Pulmonary artery endothelial cell (primary cell): ENCODE results near the gene CASP7. TPM values are rescaled to one million over a fixed set of nuclear protein-coding genes. Genes with fewer than 3 reads are reported as not detected.

Experiments used
- DNase-seq: peaks from one replicate; pipeline ENCODE4 v3.0.0-alpha.2; 2011; ENCODE audit warnings: low read depth, low spot score
- total RNA-seq: library from RNA; depleted of rRNA; stranded (reverse); fragments of >200 nt; gene quantifications from 2 replicates; pipeline ENCODE4 v1.2.3, GENCODE V29; 2014

Gene CASP7
- total RNA-seq, 1 donor from 2014 or later, result 67.4 TPM

GRCh38 chr10:113712024-113712423 is 32.3 kb downstream of the CASP7 start:
- no peak for DNase-seq

GRCh38 chr10:113712755-113713639 is 33.3 kb downstream of the CASP7 start:
- no peak for DNase-seq

DNA sequence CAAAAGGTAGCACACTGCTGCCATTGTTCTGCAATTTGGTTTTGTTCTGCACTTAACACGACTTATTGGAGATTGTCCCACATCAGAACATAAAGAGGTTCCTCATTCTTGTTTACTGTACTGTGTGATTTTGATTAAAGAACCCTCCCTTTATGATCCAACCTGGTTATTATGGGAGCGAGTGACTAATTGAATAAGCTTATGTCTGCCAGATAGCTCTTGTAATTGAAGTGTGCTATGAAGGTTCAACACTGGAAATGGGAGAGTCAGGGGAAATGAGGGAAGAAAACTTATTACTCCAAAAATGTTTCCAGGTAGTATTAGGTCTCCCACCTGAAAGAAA is 33.9 kb downstream of the CASP7 start:
- no peak for DNase-seq

DNA sequence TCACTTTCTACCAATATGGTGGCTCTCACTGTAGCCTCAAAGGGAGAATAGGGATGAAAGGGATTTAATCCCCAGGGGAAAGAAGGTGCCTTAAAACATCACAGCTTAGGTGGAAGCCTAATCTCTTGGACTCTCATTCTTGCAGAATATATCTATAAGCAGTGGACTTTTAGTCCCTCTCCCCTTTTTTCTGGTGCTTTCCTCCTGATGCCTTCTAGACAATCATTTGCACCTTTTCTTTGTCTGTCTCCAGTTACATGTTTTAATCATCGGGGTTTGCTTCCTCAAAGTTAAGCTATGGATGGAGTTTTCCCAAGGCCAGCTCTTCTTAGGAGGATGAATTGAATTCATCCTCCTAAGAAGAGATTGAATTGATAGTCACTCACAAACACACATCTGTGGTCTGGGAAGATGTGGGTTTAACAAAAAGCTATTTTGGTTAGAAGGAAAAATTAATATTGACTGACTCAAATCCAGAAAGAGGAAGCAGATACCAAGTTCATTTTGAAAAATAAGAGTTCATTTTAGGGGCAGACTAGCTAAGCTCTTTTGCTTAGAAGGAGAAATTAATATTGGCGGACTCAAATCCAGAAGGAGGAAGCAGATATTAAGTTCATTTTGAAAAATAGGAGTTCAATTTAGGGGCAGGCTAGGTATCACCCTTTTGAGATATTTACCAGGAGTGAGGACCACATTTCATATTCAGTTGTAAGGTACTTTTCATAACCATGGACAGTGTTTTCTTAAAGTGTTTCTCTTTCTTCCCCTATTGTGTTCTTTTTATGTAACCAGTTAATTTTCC is 36.6 kb downstream of the CASP7 start:
- DNase-seq, result no peak

GRCh38 chr10:113718969-113719822 is 39.5 kb downstream of the CASP7 start:
- DNase-seq, result no peak

- no peak for DNase-seq
These were observed 40.7 kb downstream of the CASP7 start for GRCh38 chr10:113720386-113720785.

GRCh38 chr10:113732160-113732881 is 52.6 kb downstream of the CASP7 start:
- no peak for DNase-seq

DNA sequence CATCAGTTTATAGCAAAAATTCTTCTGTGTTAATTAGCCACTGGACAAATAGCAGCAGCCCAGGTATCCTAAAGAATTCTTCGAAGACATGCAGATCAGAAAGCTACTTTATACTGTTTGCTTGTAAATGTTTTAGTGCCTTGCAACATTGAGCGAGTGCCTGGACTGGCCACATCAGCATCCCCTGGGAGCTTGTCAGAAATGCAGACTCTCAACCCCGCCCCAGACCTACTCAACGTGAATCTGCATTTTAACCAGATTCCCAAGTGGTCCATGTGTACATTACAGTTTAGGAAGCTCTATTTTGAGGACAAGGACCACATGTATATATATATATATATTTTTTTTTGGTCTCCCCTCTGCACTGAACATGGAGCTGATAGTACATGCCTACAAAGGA is 53.3 kb downstream of the CASP7 start:
- DNase-seq, result no peak

DNA sequence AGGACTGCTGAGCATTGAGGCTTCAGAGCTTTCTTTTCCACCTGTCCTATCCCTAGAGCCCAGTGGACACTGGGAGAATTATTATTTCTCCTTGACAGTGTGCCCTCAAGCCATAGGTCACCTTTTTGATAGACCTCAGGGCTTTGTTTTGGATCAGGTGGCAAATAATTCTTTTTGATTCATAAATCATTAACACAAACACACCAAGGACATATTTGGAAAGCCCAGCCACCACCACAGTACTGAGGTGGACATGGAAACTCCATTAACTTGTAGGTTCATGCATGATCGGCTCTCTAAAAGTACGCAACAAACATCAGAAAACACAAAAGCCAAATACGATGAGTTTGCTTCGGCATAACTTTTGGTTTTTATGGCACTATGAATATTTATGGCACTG is 53.9 kb downstream of the CASP7 start:
- no peak for DNase-seq

- no peak for DNase-seq
These were observed 56.2 kb downstream of the CASP7 start for GRCh38 chr10:113735913-113736312.

DNA sequence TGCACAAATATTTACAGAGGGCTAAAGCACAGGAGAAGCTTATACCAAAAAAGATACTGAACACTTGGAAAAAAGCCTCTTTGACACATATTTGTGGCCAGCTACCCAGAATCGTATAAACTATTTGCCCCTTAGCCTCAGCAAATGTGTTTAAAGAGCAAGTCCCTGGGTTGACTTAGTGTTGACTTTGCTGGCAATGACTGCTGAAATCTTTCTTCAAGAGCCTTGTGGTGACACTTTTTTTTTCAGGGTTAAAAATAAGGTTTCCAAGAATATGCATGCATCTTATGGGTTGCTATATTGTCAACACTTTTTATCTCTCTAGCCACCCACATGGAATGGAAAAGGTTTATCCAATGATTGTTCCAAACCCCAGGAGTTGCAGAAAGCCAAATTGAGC is 56.9 kb downstream of the CASP7 start:
- DNase-seq, result no peak

DNA sequence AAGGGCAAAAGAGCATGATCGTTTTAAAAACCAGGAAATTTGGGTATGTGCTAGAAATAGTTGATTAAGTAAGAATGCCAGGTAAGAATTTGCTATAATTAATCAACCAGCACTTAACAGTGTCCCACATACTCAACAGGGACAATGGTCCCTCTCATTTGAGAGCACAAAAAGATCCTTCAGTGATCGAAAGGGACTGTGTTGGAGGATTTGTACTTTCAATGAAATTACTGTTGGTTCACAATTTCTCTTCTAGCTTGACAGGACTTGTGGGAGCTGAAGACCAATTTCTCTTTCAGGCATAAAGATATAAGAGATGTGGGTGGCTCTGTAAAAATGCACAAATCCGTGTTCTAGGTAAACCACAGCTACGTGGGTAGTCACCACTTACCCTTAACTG is 59.3 kb downstream of the CASP7 start:
- no peak for DNase-seq

GRCh38 chr10:113739577-113739976 is 59.9 kb downstream of the CASP7 start:
- DNase-seq, result no peak

- DNase-seq, result no peak
These were observed 61.1 kb downstream of the CASP7 start for GRCh38 chr10:113740850-113741249.

- DNase-seq, result no peak
These were observed 62.8 kb downstream of the CASP7 start for GRCh38 chr10:113742466-113742865.

DNA sequence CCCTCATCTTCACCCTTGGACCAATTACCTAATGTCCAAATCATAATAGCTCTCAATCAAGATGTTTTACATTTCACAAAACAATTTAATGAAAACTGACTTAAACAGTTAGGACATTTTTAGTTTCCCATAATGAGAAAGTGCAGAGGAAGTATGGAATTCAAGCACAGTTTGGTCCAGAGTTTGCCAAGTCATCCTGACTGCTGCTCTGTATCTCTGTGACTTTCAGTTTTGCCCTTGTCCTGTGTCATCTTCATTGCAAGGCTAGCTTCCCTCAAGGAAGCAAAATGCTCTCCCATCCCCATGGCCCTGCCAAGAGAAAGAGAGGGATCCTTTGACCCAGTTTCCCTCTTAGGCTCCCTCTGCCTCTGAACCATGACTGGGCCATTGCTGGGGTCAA is 63.9 kb downstream of the CASP7 start:
- DNase-seq, result no peak

DNA sequence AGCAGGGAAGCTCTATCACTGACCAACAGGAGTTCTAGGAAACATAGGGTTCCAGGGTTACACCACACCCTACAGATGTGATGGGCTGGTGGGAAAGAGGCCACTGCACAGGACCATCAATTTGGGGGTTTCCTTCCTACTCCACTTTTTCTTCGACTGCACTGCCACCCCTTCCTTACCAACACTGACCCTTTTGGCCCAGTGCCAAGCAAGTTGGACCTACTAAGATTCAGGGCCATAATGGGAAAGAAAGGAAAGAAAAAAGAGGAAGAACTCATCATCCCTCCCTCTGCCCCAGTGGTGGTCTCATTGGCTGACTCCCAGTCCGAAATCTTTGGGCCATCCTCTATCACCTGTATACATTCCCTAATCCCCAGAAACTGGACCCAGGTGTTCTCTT is 65.7 kb downstream of the CASP7 start:
- DNase-seq, result no peak

GRCh38 chr10:113746217-113746957 is 66.7 kb downstream of the CASP7 start:
- DNase-seq, result no peak

- DNase-seq, result no peak
These were observed 71.5 kb downstream of the CASP7 start, which contains the start of gene PLEKHS1 for GRCh38 chr10:113751181-113751732. TSS of gene PLEKHS1 (plus strand) at chr10:113751682. CDS start at chr10:113755278, 3,596 bp downstream.

- DNase-seq, result no peak
These were observed 72.8 kb downstream of the CASP7 start for GRCh38 chr10:113752553-113752952.
